Activated T-helper 1 cell treated with Interleukin-2 at 50 U/mL for 16 hours (primary cell): Measurements from ENCODE around the gene SRP68.
"Not testable (repeated sequence)": the region's sequence is repeated elsewhere in the genome, so short reads cannot be mapped to it uniquely, and the experiment has no call there.

Source experiments
- DNase-seq: peaks from one replicate; pipeline ENCODE4 v3.0.0-alpha.2; 2020; ENCODE audit warnings: low read depth

Gene SRP68

GRCh38 chr17:76076765-76077583 lies 4.7 kb upstream of the SRP68 start:
- no peak for DNase-seq

- no peak for DNase-seq
Observed at GRCh38 chr17:76076146-76076764, 3.9 kb upstream of the SRP68 start.

GRCh38 chr17:76075364-76076145 lies 3.2 kb upstream of the SRP68 start:
- DNase-seq = no peak

DNA sequence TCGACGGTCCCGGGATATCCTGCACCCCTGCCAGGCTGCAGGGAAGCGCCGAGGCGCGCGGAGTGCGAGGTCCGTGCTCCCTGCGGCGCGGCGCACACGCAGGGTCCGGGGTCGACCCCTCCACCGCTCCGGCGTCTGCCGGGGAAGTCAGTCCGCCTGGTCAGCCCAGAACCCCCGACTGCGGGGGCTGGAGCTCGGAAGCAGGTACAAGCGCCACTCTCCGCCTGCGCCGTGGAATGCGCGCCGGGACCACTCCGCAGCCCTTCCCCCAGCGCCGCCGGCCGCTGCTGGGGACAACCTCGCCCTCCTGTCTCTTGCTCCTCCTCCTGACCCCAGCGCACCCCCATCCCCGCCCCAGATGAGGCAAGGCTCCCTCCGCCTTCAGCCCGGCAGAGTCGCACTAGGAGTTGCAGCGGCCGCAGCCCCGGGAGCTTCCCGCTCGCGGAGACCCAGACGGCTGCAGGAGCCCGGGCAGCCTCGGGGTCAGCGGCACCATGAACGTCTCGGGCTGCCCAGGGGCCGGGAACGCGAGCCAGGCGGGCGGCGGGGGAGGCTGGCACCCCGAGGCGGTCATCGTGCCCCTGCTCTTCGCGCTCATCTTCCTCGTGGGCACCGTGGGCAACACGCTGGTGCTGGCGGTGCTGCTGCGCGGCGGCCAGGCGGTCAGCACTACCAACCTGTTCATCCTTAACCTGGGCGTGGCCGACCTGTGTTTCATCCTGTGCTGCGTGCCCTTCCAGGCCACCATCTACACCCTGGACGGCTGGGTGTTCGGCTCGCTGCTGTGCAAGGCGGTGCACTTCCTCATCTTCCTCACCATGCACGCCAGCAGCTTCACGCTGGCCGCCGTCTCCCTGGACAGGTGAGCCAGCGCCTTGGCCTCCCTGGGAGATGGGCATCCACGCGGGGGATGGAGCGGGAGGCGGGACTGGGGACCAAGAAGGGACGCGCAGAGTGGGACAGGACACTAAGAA lies 2.4 kb upstream of the SRP68 start, which contains the start of gene GALR2:
Gene GALR2 (plus strand): TSS at position 392 of the 974 bp plus-strand sequence. CDS start 103 bp downstream, at position 495.
- DNase-seq = no peak

- no peak for DNase-seq
Observed at GRCh38 chr17:76071531-76072147, 678 bp downstream of the SRP68 start.

DNA sequence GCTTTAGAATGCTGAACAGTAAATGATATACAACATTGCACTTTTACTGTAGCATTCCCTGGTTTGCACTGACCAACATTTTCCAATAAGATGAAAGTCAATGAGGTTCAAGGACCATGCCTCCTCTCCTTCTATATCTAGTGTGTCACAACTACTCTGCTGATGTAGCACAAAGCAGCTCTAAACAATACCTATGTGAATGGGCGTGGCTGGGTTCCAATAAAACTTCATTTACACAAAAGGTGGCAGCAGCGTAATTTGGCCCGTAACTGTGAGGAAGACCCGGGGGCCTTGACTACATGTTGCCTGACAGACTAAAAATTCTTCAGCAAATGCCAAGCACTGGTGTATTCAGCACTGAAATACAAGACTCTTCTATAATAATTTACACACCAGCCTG lies 6.5 kb downstream of the SRP68 start:
- no peak for DNase-seq

- DNase-seq = no peak
Observed at GRCh38 chr17:76063875-76064546, 8.3 kb downstream of the SRP68 start.

DNA sequence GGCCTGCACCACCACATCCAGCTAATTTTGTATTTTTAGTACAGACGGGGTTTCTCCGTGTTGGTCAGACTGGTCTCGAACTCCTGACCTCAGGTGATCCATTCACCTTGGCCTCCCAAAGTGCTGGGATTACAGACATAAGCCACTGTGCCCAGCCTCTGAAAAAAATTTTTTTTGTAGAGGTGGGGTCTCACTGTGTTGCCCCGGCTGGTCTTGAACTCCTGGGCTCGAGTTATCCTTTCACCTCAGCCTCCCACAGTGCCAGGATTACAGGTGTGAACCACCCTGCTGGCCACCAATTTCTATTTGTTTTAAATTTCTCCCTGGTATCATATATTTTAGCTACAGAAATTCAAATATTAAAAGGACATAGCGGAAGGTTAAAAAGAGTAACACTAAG lies 14.1 kb downstream of the SRP68 start:
- not testable (repeated sequence) for DNase-seq

- no peak for DNase-seq
Observed at GRCh38 chr17:76056882-76057281, 15.4 kb downstream of the SRP68 start.

- no peak for DNase-seq
Observed at GRCh38 chr17:76054112-76054476, 18.2 kb downstream of the SRP68 start.

- no peak for DNase-seq
Observed at GRCh38 chr17:76053246-76054111, 18.8 kb downstream of the SRP68 start.

DNA sequence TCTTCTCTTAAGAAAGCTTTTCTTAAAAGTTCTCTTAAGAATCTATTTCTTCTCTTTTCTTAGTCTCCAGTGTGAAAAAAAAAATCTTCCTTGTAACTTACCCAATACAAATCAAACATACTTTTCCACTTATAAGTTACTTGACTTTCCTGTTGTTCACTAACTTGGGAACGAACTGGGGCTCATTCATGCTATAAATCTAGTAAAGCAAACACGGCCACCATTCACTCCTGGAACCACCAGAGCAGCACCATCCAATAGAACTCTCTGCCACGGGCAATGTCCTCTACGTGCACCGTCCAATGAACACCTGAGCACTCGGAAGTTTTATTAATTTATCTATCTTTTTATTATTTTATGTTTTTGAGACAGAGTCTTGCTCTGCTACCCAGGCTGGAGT lies 20.8 kb downstream of the SRP68 start:
- no peak for DNase-seq

DNA sequence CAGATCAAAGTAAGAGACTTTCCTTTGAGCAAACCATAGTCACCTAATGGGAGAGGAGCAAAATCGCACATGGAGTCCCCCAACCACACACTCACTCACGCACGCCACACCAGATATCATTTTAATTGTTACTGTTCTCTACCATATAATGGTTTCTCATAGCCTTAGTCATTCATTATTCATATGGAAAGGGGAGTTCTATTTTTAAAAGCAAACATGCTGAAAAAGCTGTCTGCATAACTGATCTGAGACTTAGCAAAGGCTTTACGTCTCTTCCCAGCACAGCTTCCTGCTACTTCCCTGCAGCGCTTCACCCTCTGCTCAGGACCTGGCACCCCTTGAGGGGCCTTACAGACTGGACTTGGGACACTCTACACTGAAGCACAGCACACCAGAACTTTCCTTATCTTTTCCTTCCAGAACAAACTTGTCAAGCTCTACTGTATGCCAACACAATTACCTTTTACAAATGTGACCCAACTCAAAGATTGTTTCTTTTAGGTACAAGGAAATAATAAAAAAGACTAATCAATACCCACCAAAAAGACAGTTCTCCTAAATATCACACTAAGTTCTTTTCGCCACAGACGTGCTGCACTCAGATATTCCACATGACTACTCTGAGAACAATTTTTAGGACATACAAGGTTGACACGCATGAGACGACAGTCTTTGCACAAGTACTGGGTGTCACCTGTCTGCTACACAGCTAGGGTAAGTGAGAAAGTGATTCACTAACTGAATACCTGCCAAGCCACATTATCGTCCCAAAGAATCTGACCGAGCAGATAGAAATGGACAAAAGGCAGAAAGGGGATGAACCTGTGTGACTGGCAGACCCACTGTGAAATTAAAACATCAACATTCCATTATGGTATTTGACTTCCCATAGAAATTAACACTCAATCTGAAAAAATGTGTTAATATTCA lies 21.5 kb downstream of the SRP68 start:
- DNase-seq = no peak

DNA sequence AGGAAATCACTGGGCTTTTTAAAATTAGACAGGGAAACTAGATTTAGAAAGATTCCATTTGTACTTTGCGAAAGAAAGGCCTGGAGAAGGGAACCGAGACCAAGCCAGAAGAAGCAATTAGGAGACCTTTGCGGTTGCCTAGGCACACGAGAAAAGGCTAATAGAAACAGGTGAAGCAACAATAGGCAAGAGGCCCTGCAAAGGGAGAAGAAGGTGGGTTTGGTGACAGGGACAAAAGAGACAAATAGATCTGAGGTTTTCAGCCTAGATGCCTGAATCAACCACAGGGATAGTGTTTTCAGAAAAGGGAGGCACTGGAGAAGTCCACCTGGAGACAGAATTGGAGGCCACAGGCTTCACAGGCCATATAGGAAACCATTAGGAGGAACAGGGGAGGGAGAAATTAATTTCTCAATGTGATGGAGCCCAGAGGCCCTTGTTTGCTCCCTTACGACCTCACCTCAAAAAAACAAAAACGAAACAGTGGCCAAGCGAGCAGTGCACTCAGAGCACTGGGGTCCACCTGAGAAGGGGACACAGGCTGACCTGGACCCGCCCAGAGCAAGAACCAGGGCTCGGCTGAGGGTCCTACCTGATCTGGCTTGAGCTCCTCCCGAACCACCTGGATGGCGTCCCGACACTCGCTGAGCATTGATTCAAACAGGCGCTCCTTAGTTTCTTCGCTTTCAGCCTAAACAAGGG lies 22.3 kb downstream of the SRP68 start:
- DNase-seq = no peak

DNA sequence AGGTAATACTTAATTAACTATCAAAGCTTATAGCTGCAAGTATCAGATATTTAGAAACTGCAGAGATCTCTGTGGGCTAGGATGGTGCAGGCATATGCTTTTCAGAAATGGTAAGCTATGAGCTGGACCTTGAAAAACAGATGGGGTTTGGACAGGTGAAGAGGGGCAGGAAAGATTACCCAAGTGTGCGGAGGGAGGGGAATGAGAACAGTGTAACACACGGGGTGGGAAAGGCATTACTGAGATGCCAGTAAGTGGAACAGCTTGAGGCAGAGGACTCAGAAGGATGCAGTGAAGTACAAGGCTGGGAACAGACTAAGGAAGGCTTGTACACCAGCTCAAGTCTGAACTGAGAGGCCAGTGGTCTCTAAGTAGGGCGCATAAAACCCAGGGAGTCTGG lies 23.1 kb downstream of the SRP68 start:
- DNase-seq = no peak

GRCh38 chr17:76048711-76049110 lies 23.6 kb downstream of the SRP68 start:
- DNase-seq = no peak

DNA sequence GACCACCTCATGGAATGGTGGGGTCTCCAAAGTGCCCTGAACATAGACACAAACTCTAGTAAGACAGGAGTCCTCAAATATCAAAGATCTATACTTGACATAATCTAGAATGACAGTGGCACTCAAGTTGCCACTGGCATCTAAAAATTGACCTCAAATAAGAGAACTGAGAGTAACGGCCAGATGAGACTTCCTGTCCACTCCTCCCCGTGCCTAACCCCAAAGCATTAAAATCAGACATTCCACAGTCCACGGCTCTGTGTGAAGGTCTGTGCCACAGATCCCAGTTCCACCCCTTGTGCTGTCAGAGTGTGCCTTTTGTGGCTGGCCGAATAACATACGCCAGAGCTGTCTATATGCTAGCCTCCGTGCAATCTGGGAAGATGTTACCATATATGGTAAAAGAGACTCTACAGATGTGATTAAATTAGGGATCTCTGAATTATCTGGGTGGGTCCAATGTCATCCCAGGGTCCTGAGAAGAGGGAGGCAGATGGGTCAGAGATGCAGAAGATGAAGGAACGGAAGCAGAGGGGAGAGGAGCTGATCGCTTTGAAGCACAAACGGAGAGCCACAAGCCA lies 24.2 kb downstream of the SRP68 start:
- no peak for DNase-seq

DNA sequence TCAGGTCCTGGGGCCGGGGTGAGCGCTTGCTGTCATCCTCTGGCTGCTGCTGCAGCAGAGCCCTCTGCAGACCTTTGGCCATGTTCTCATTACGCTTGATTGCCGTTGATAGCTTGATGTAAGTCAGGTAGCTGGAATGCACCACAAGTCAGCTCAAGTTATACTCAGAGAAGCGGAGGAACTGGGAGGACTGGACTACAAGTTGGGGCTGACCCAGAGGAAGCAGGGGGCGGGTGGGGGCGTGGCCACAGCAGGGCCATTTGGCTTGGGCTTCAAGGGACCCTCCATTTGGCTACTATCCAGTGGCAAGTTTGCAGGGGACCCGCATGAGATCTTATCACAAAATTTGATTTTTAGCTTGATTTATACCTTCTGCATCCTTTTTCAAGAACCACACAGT lies 26.3 kb downstream of the SRP68 start:
- DNase-seq = no peak
